Loucy (cell line): ENCODE measurements around the gene DNAH8.

Experiments
- EZH2phosphoT487 ChIP-seq: fragments of 200-600 bp; IDR thresholded peaks from 2 replicates; pipeline ENCODE4 v1.6.1; 2018; ENCODE audit warnings: antibody characterized with exemption, mild to moderate bottlenecking, moderate library complexity, borderline replicate concordance
- TF ChIP-seq, protein P1 (sequence below): fragments of 200-600 bp; sonication (generic); conservative IDR thresholded peaks from 2 replicates; pipeline ENCODE4 v1.5.1; 2014; ENCODE audit warnings: mild to moderate bottlenecking, antibody characterized with exemption, low read length

DNA sequence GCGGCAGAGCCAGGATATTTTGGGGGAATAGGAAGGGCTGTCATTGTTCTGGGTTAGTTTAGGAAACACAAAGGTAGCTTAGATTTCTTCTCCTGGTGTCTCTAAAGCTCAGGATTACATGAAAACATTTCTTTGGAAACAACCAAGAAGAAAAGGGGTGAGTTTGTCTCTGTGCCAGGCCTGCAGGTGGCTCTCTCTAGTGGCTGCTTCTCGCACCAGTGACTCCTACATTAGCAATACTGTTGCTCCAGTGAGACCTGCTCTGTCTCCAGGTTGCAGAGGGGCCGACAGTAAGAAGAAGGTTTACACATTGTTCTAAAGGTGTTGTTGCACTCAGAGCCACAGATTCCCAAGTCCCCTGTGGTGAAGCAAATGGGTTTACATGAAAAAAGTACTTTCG lies 228.9 kb downstream of the DNAH8 start:
- TF ChIP-seq, protein P1, sequence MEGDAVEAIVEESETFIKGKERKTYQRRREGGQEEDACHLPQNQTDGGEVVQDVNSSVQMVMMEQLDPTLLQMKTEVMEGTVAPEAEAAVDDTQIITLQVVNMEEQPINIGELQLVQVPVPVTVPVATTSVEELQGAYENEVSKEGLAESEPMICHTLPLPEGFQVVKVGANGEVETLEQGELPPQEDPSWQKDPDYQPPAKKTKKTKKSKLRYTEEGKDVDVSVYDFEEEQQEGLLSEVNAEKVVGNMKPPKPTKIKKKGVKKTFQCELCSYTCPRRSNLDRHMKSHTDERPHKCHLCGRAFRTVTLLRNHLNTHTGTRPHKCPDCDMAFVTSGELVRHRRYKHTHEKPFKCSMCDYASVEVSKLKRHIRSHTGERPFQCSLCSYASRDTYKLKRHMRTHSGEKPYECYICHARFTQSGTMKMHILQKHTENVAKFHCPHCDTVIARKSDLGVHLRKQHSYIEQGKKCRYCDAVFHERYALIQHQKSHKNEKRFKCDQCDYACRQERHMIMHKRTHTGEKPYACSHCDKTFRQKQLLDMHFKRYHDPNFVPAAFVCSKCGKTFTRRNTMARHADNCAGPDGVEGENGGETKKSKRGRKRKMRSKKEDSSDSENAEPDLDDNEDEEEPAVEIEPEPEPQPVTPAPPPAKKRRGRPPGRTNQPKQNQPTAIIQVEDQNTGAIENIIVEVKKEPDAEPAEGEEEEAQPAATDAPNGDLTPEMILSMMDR = peak; percentile 49
- TF ChIP-seq EZH2phosphoT487 = no peak
